PC-3 (cell line): ENCODE measurements around the gene DCP2. TPM values are rescaled to one million over a fixed set of nuclear protein-coding genes. Genes with fewer than 3 reads are reported as not detected.

ENCODE experiments used
- ATAC-seq: fragments of 200-7000 bp; cut with Tn5 transposase; 2 replicates; pipeline ENCODE4 v1.9.1; 2020; ENCODE audit warnings: mild to moderate bottlenecking, moderate library complexity
- BruUV-seq: library from RNA; stranded (reverse); fragments of 400-500 nt; replicated peaks from 2 replicates; lab custom pipeline; 2021; lab: Mats Ljungman, UMichigan
- CTCF ChIA-PET: fragments of 300-600 bp; sonication (Branson Sonifier 250); formaldehyde crosslinking; loops from one replicate; lab custom pipeline; 2022; ENCODE audit warnings: antibody characterized with exemption; lab: Charles Lee
- POLR2A ChIA-PET: fragments of 300-600 bp; sonication (Branson Sonifier 250); formaldehyde crosslinking; loops from one replicate; lab custom pipeline; 2022; ENCODE audit warnings: antibody characterized with exemption; ENCODE audit not compliant: unreplicated experiment; lab: Charles Lee
- DNase-seq: peaks from one replicate; pipeline ENCODE4 v3.0.0-alpha.2; 2015
- H2AFZ ChIP-seq: fragments of 300-600 bp; sonication (generic); 2 replicates; pipeline ENCODE4 v1.6.0; 2016; ENCODE audit warnings: antibody characterized with exemption, low read length
- H3F3A ChIP-seq: fragments of 300-600 bp; sonication (generic); one replicate; pipeline ENCODE4 v1.6.0; 2017; ENCODE audit warnings: antibody characterized with exemption, low read length, control low read depth, mild to moderate bottlenecking; ENCODE audit not compliant: unreplicated experiment
- H3K27ac ChIP-seq: fragments of 300-600 bp; sonication (generic); 2 replicates; pipeline ENCODE4 v1.5.1; 2016; ENCODE audit warnings: mild to moderate bottlenecking, low read length
- H3K27me3 ChIP-seq: fragments of 300-600 bp; sonication (generic); 2 replicates; pipeline ENCODE4 v1.6.1; 2016; ENCODE audit warnings: low read length, mixed read lengths
- H3K36me3 ChIP-seq: fragments of 300-600 bp; sonication (generic); 2 replicates; pipeline ENCODE4 v1.6.1; 2016; ENCODE audit warnings: low read depth, mixed run types, low read length, mixed read lengths
- H3K4me1 ChIP-seq: fragments of 300-600 bp; sonication (generic); 2 replicates; pipeline ENCODE4 v1.5.1; 2016; ENCODE audit warnings: low read length; ENCODE audit not compliant: insufficient read depth
- H3K4me2 ChIP-seq: fragments of 300-600 bp; sonication (generic); 2 replicates; pipeline ENCODE4 v1.6.0; 2016; ENCODE audit warnings: low read length
- H3K4me3 ChIP-seq: fragments of 300-600 bp; sonication (generic); 2 replicates; pipeline ENCODE4 v1.5.1; 2016; ENCODE audit warnings: mild to moderate bottlenecking, low read length, mixed read lengths
- H3K79me2 ChIP-seq: fragments of 300-600 bp; sonication (generic); 2 replicates; pipeline ENCODE4 v1.6.1; 2017; ENCODE audit warnings: low read length, mixed read lengths
- H3K9ac ChIP-seq: fragments of 300-600 bp; sonication (generic); 2 replicates; pipeline ENCODE4 v1.6.0; 2016; ENCODE audit warnings: mild to moderate bottlenecking, low read length
- H3K9me2 ChIP-seq: fragments of 300-600 bp; sonication (generic); replicated peaks from 2 replicates; pipeline ENCODE4 v1.6.1; 2016; ENCODE audit warnings: mixed run types, low read length, mixed read lengths
- H3K9me3 ChIP-seq: fragments of 300-600 bp; sonication (generic); 2 replicates; pipeline ENCODE4 v1.6.1; 2016; ENCODE audit warnings: low read length, mixed read lengths
- H4K20me1 ChIP-seq: fragments of 300-600 bp; sonication (generic); 2 replicates; pipeline ENCODE4 v1.6.1; 2016; ENCODE audit warnings: low read length, mixed read lengths
- EZH2 ChIP-seq: fragments of 300-600 bp; sonication (generic); IDR thresholded peaks from one replicate; pipeline ENCODE4 v1.6.1; 2017; ENCODE audit warnings: antibody characterized with exemption, mild to moderate bottlenecking, low read length; ENCODE audit not compliant: unreplicated experiment
- EZH2phosphoT487 ChIP-seq: fragments of 300-600 bp; sonication (generic); IDR thresholded peaks from 2 replicates; pipeline ENCODE4 v1.6.1; 2018; ENCODE audit warnings: mild to moderate bottlenecking, antibody characterized with exemption, low read length, borderline replicate concordance
- intact Hi-C: fragments of 100-400 bp; cut with micrococcal nuclease; formaldehyde crosslinking; loops from 2 replicates; pipeline ENCODE4 v1.9.0; 2023
- total RNA-seq: library from RNA; depleted of rRNA; stranded (reverse); fragments of >200 nt; gene quantifications from 2 replicates; pipeline ENCODE4 v1.2.3, GENCODE V29; 2014
- TF ChIP-seq, protein P1 (sequence below): fragments of 300-600 bp; sonication (generic); conservative IDR thresholded peaks from 2 replicates; pipeline ENCODE4 v1.5.1; 2017; ENCODE audit warnings: antibody characterized with exemption, low read depth, mild to moderate bottlenecking, low read length

DCP2 gene
- total RNA-seq, 1 experiment from 2014 or later = 33.6 TPM

DNA sequence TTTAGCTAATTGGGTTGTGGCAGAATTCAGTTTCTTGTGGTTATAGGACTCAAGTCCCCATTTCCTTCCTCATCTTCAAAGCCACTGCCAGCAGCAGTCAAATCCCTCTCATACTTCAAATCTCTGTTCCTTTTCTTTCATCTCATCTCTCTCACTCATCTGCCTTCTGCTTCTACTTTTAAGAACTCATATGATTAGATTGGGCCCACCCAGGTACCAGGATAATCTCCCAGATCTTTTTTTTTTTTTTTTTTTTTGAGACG, 46.6 kb upstream of the DCP2 start:
- no peaks in the 10 kb centered on the region for H3K9me3 ChIP-seq
- ATAC-seq (no peak), DNase-seq (no peak)
- ChIA-PET CTCF (no interaction called here), POLR2A (no interaction called here)
- TF ChIP-seq, protein P1, sequence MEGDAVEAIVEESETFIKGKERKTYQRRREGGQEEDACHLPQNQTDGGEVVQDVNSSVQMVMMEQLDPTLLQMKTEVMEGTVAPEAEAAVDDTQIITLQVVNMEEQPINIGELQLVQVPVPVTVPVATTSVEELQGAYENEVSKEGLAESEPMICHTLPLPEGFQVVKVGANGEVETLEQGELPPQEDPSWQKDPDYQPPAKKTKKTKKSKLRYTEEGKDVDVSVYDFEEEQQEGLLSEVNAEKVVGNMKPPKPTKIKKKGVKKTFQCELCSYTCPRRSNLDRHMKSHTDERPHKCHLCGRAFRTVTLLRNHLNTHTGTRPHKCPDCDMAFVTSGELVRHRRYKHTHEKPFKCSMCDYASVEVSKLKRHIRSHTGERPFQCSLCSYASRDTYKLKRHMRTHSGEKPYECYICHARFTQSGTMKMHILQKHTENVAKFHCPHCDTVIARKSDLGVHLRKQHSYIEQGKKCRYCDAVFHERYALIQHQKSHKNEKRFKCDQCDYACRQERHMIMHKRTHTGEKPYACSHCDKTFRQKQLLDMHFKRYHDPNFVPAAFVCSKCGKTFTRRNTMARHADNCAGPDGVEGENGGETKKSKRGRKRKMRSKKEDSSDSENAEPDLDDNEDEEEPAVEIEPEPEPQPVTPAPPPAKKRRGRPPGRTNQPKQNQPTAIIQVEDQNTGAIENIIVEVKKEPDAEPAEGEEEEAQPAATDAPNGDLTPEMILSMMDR = no peak
- TF ChIP-seq EZH2 = no peak
- no peak for TF ChIP-seq EZH2phosphoT487
- no peak overlapping the region for H2AFZ ChIP-seq
- H3K9ac ChIP-seq = no peak overlapping the region
- H3K27ac ChIP-seq = no peak overlapping the region
- peaks cover 16% of the 10 kb centered on the region for H3K4me1 ChIP-seq
- BruUV-seq = no TSS peak
- H3K4me3 ChIP-seq = no peak overlapping the region
- H3F3A ChIP-seq = peaks cover 4% of the 10 kb centered on the region
- H3K4me2 ChIP-seq = no peak overlapping the region
- no peaks in the 10 kb centered on the region for H4K20me1 ChIP-seq
- H3K9me2 ChIP-seq = no peaks in the 10 kb centered on the region
- intact Hi-C loops = no loop called here
- H3K27me3 ChIP-seq = no peaks in the 10 kb centered on the region
- no peaks in the 10 kb centered on the region for H3K79me2 ChIP-seq
- H3K36me3 ChIP-seq = no peaks in the 10 kb centered on the region

DNA sequence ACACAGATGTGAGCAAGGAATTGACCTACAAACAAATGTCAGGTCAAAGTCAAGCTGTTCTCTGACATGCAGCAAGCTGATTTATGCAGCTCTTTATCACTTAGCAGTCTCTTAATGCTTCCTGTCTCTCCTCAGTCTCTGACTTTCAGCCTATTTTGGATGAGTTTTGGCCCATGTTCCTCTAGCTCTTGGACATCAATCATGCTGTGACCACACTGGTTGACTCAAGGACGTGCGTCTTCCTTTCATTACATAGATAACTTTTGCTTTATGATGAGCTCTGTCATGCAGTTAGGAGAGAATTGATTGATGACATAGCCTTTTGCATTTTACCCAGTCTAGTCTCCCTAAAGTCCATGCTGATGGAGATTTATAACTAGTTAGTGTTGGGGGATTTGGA, 45.1 kb upstream of the DCP2 start:
- H3K79me2 ChIP-seq = no peaks in the 10 kb centered on the region
- POLR2A ChIA-PET = no interaction called here

DNA sequence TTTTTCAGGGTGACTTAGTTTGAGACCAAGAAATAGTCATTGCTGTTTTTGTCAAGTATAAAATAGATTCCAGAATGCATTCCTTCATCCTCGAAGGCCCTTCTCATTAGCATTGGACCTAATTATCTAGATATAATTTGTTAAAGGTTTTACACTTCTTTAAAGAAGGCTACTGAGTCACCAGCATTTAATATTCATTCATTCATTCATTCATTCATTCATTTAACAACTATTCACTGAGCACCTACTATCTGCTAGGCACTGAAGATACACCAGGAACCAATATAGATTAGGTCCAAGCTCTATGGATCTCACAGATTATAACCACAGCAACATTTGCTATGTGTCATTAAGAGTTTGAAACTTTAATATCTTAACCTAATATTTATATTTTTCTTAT, 43.5 kb upstream of the DCP2 start:
- no peaks in the 10 kb centered on the region for H3K36me3 ChIP-seq
- no peak for DNase-seq
- intact Hi-C loops = no loop called here
- H3K4me1 ChIP-seq = peaks cover 22% of the 10 kb centered on the region
- H2AFZ ChIP-seq = no peak overlapping the region
- no peak for ATAC-seq
- no peak overlapping the region for H3K4me3 ChIP-seq
- H3K9me3 ChIP-seq = no peaks in the 10 kb centered on the region
- no peaks in the 10 kb centered on the region for H4K20me1 ChIP-seq
- H3K9ac ChIP-seq = no peak overlapping the region
- no peaks in the 10 kb centered on the region for H3K79me2 ChIP-seq
- no TSS peak for BruUV-seq
- H3K27ac ChIP-seq = no peak overlapping the region
- ChIA-PET POLR2A (interaction anchor here (0.7 kb wide), 1 partner anchor 18 kb away, joined by 4 read pairs; no protein-coding TSS in a partner anchor), CTCF (no interaction called here)
- no peaks in the 10 kb centered on the region for H3K27me3 ChIP-seq
- TF ChIP-seq, protein P1 = no peak
- TF ChIP-seq EZH2 (no peak), EZH2phosphoT487 (no peak)
- H3F3A ChIP-seq = peaks cover 4% of the 10 kb centered on the region
- no peak overlapping the region for H3K4me2 ChIP-seq
- H3K9me2 ChIP-seq = no peaks in the 10 kb centered on the region

More for the DNA sequence above, 45.1 kb upstream of the DCP2 start:
- Histone ChIP-seq H3K27me3 (no peaks in the 10 kb centered on the region), H3K9me3 (no peaks in the 10 kb centered on the region), H3K4me1 (peaks cover 22% of the 10 kb centered on the region), H3F3A (peaks cover 4% of the 10 kb centered on the region), H2AFZ (no peak overlapping the region), H3K9me2 (no peaks in the 10 kb centered on the region), H3K4me2 (no peak overlapping the region), H3K27ac (no peak overlapping the region), H4K20me1 (no peaks in the 10 kb centered on the region), H3K9ac (no peak overlapping the region), H3K4me3 (no peak overlapping the region), H3K36me3 (no peaks in the 10 kb centered on the region)
- DNase-seq (no peak), ATAC-seq (no peak)
- CTCF ChIA-PET = no interaction called here
- TF ChIP-seq EZH2phosphoT487 (no peak), EZH2 (no peak)
- TF ChIP-seq, protein P1 = no peak
- no TSS peak for BruUV-seq
- intact Hi-C loops = no loop called here
